GM21367 (cell line): Measurements from ENCODE around the gene PTH2R.
"Not testable (repeated sequence)": the region's sequence is repeated elsewhere in the genome, so short reads cannot be mapped to it uniquely, and the experiment has no call there.

Experiments used
- ATAC-seq: cut with Tn5 transposase; IDR thresholded peaks from one replicate; pipeline ENCODE4 v1.9.1; 2021; ENCODE audit not compliant: unreplicated experiment

Gene PTH2R

GRCh38 chr2:208392300-208392699 lies 14.3 kb upstream of the PTH2R start:
- ATAC-seq: no peak

- not testable (repeated sequence) for ATAC-seq
Measured at GRCh38 chr2:208396796-208397195, 9.8 kb upstream of the PTH2R start.

- no peak for ATAC-seq
Measured at GRCh38 chr2:208399201-208399600, 7.4 kb upstream of the PTH2R start.

- ATAC-seq: no peak
Measured at GRCh38 chr2:208407667-208408066, 1.1 kb downstream of the PTH2R start.

- ATAC-seq: no peak
Measured at GRCh38 chr2:208413931-208414330, 7.3 kb downstream of the PTH2R start.

- peak; percentile 54 for ATAC-seq
Measured at GRCh38 chr2:208415255-208415654, 8.7 kb downstream of the PTH2R start.

- peak; percentile 64 for ATAC-seq
Measured at GRCh38 chr2:208415897-208416296, 9.3 kb downstream of the PTH2R start.

- no peak for ATAC-seq
Measured at GRCh38 chr2:208426412-208427045, 19.9 kb downstream of the PTH2R start.

GRCh38 chr2:208437755-208438154 lies 31.2 kb downstream of the PTH2R start:
- ATAC-seq: no peak

GRCh38 chr2:208440716-208441115 lies 34.1 kb downstream of the PTH2R start:
- no peak for ATAC-seq

- no peak for ATAC-seq
Measured at GRCh38 chr2:208441951-208442350, 35.4 kb downstream of the PTH2R start.

GRCh38 chr2:208447447-208447846 lies 40.9 kb downstream of the PTH2R start:
- ATAC-seq: not testable (repeated sequence)

- ATAC-seq: no peak
Measured at GRCh38 chr2:208451061-208451460, 44.5 kb downstream of the PTH2R start.

GRCh38 chr2:208454861-208455260 lies 48.3 kb downstream of the PTH2R start:
- no peak for ATAC-seq

- no peak for ATAC-seq
Measured at GRCh38 chr2:208463721-208464120, 57.1 kb downstream of the PTH2R start.

GRCh38 chr2:208464205-208464604 lies 57.6 kb downstream of the PTH2R start:
- ATAC-seq: no peak

GRCh38 chr2:208466151-208466919 lies 59.7 kb downstream of the PTH2R start:
- peak; percentile 91 for ATAC-seq

- ATAC-seq: no peak
Measured at GRCh38 chr2:208466920-208467298, 60.3 kb downstream of the PTH2R start.

- ATAC-seq: no peak
Measured at GRCh38 chr2:208467564-208467963, 61.0 kb downstream of the PTH2R start.

GRCh38 chr2:208477741-208478140 lies 71.1 kb downstream of the PTH2R start:
- no peak for ATAC-seq

GRCh38 chr2:208479342-208479741 lies 72.8 kb downstream of the PTH2R start:
- ATAC-seq: no peak

- ATAC-seq: not testable (repeated sequence)
Measured at GRCh38 chr2:208481945-208482344, 75.4 kb downstream of the PTH2R start.
